Left renal pelvis (tissue), 4 donors: ENCODE measurements around the gene GJA5. TPM values are rescaled to one million over a fixed set of nuclear protein-coding genes. Genes with fewer than 3 reads are reported as not detected.
A peak's percentile ranks its signal among the peaks of the same experiment; 100 is the strongest.
"Not testable (repeated sequence)": the region's sequence is repeated elsewhere in the genome, so short reads cannot be mapped to it uniquely, and the experiment has no call there.

Experiments used
- DNase-seq, 4 donors: peaks; one replicate each; pipeline ENCODE4 v3.0.0-alpha.2; 2013; ENCODE audit warnings: low read depth in 4 of 4, low spot score in 3 of 4
- polyA plus RNA-seq, 4 donors: library from polyadenylated mRNA; unstranded; fragments of 120-200 nt; gene quantifications; one replicate each; pipeline ENCODE4 v1.2.1, GENCODE V29; 2013; ENCODE audit not compliant: insufficient read length in 4 of 4

GJA5 gene
- polyA plus RNA-seq, 4 donors, result 10.7 to 29.6 (median 22.4) TPM

- no peak for DNase-seq
Measured at GRCh38 chr1:147735423-147735822, 25.0 kb downstream of the GJA5 start.

GRCh38 chr1:147734291-147734841 is 26.0 kb downstream of the GJA5 start:
- not testable (repeated sequence) for DNase-seq

DNA sequence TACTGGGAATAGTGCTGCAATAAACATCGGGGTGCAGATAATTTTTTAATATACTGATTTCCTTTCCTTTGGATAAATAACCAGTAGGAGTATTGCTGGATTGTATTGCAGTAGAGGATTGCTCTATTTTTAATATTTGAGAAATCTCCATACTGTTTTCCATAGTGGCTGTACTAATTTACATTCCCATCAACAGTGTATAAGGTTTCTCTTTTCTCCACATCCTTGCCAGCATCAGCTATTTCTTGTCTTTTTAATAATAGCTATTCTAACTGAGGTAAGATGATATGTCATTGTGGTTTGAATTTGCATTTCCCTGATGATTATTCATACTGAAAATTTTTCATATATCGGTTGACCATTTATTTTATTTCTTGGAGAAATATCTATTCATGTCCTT is 31.1 kb downstream of the GJA5 start:
- DNase-seq, result no peak

DNA sequence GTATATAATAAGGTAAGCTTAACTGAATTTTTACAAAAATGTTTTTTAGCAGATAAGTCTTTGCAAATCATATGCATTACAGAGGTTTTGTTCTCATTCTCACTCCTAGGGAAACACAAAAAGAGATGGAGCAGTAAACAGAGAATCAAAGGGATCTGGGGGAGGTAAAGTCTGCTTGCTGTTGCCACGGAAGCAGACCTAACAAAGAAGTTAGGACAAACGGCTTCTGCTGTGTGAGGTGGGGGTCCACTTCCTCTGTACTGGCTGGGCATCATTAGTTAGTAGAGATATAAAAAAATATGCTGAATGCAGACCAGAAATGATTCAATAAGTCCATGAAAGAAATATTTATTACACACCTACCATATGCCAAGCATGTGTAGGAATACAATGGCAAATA is 34.2 kb downstream of the GJA5 start:
- DNase-seq, result no peak

DNA sequence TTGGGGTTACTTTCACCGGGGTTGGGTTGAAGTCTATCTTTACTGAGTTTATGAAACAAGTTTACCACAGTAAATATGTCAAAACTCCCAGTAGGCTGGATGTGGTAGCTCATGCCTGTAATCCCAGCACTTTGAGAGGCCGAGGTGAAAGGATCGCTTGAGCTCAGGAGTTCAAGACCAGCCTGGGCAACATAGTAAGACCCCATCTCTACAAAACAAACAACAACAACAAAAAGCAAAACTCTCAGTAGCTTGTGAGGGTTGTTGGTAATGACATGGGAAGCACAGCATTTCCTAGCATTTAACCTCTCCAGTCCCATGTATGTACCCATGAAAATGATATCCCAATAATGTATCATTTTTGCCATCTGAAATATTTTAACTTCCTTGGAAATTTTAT is 34.7 kb downstream of the GJA5 start:
- DNase-seq, result no peak

GRCh38 chr1:147723691-147724323 is 36.6 kb downstream of the GJA5 start:
- DNase-seq, result no peak

GRCh38 chr1:147722124-147722523 is 38.3 kb downstream of the GJA5 start:
- DNase-seq, result no peak

- no peak for DNase-seq
Measured at GRCh38 chr1:147721716-147722115, 38.7 kb downstream of the GJA5 start.

DNA sequence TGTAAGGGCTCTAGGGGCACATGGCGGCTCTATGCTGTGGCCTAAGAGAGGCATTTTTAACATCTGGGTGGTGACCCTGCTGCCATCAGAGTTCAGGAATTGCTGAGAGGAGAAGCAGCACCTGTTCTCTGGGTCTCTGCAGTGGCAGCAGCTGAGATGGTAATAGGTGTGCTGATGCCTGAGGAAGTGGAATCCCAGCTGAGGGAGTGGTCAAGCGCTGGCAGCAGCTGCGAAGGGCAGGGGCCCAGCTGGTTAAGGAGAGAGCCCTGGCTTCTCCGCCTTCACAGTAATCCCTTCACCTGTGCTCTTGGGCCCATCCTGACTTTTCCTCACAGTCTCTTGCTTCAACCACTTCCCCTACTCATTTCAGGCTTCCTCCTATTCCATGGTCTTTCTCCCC is 39.8 kb downstream of the GJA5 start:
- DNase-seq, result no peak

- DNase-seq, result no peak
Measured at GRCh38 chr1:147719711-147720225, 40.6 kb downstream of the GJA5 start.

DNA sequence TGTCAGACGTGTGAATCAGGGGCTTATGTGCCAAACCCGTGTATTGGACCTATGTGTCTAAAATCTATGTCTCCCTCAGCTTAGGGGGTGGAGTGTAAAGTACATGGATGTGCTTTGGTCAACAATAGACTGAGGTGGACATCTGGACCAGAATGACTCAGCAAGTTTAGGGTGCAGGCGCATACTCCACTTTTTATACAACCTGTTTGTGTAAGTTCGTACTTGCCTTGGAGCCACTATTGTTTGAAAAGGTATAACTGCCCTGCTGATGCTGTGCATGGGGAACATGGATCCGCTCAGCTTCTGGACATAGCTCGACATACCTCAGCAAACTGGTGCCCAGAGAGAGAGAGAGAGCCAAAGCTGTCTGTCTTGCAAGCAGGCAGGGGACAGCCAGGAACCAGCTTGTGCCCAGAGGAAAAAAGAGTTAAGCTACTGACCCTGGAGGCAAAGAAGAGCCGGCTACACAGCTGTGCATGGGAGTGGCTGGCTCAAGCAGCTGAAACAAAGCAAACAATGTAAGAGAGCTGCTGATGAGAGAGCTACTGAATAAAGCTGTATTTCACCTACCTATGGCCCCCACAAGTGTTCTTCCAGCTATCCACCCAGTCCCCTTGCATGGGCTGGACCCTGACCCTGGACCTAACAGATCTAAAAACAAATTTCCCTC is 41.2 kb downstream of the GJA5 start:
- no peak for DNase-seq

GRCh38 chr1:147717706-147718097 is 42.7 kb downstream of the GJA5 start:
- no peak for DNase-seq

GRCh38 chr1:147717051-147717705 is 43.2 kb downstream of the GJA5 start:
- DNase-seq, result peak in 3 of 4 donors; percentile 39 to 74 (median 46)

- DNase-seq, result no peak
Measured at GRCh38 chr1:147712605-147713004, 47.8 kb downstream of the GJA5 start.

Other genes starting within 250 kb of the GJA5 start
- gene BCL9, start 219.1 kb downstream of the GJA5 start, polyA plus RNA-seq, result 10 to 100 TPM; 43.7 to 64.4 (median 59.0) TPM
- gene ACP6, start 90.1 kb downstream of the GJA5 start, polyA plus RNA-seq, result 10 to 100 TPM; 12.0 to 31.5 (median 26.4) TPM
- gene GJA8, start 142.2 kb upstream of the GJA5 start, polyA plus RNA-seq, result under 1 TPM in 3 of 4 donors, not detected in 1; 0.23 to 0.67 (median 0.56) TPM
- 10 to 100 TPM; 14.2 to 51.2 (median 49.2) TPM for gene GPR89B, start 167.8 kb upstream of the GJA5 start, polyA plus RNA-seq